NCI-H526 (cell line): ENCODE results near the gene RUNX2.

ENCODE experiments used
- DNase-seq, 2 experiments: peaks; one replicate each; lab custom pipeline; 2025; lab: John Stamatoyannopoulos, UW

RUNX2 gene

DNA sequence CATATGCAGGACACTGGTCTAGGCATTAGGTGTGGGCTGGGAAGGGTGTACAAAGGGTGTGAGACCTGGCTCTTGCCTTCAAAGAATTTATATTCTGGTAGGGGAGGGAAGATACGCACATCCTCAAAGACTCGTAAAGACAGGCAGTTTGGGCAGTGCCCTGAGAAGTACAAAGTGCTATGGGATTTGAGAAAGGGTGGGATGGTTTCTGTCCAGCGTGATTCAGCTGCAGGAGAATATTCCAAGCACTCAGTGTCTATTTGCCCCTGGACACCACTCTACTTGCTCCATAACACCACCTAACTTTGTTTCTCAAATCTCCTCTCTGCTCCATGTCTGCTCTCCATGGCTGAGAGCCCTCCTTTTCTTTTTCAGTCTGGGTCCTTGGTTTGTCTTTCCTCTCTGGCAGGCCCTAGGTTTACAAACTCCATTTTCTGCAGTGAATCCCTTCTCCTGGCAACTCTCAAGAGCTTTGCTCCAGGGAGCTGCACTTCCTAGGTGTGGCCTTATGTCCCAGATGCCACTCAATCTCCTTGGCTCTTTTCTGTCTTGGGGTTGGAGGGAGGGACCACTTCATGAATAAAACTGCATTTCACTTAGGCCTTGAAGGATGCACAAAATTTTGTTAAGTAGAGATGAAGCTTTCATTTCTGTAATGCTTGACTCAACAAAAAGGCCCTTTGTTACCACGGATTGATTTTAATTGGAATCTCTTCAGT lies 377.2 kb downstream of the RUNX2 start:
- no peak for DNase-seq

DNA sequence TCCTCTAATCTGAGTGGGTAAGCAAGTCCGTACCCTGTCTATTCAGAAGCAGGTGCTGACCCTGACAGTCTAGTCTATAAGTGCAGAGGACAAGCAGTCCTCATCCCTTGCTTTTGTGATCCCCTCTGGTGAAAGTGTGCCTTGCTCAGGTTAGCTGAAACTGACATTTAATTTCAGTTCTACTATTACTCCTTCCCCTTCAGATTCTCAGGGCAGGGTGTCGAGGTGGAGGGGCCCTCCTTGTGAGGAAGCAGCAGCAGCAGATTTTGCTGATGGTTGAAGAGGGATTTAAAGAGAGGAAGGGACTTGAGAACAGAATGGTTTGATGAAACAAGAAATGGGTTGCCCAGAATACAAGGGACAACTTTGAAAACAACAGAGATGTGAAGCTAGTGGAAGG lies 378.2 kb downstream of the RUNX2 start:
- no peak for DNase-seq

DNA sequence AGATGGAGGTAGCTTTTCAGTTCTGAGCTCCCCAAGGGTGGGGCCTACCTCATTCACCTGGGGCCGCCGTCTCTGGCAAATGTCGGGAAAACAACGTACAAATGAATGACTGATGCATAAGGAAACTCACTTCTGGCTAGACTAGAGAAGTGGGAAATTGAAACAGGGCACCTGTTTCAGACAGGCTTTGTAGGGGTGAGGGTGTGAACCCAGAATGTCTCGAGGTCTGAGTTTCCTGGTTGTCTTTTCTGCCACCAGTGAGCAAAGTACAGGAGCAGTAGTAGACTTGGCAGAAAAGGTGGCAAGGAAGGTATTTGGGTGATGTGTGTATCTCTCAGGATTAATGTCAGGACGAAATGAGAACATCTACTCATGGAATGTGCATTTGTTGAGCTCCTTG lies 379.0 kb downstream of the RUNX2 start:
- DNase-seq, result no peak

DNA sequence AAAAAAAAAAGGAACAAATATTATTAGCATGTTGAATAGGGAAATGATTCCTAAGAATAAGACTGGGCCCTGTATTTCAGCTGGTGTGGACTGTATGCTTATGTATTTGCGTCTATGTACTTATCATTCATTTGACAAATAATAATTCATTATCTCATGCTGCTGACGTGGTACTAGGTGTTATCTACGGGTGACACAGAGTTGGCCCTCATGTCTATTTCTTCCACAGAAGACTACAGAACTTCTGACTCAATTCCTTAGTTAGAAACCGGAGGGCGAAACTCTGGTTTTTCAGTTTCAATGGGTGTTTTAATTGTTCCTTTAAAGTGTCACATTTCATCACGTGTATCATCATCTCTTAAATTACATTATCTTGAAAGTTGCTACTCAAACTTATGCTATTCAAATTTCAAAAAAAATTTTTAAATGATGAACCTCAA lies 381.7 kb downstream of the RUNX2 start:
- DNase-seq, result peak; percentile 57 to 67

DNA sequence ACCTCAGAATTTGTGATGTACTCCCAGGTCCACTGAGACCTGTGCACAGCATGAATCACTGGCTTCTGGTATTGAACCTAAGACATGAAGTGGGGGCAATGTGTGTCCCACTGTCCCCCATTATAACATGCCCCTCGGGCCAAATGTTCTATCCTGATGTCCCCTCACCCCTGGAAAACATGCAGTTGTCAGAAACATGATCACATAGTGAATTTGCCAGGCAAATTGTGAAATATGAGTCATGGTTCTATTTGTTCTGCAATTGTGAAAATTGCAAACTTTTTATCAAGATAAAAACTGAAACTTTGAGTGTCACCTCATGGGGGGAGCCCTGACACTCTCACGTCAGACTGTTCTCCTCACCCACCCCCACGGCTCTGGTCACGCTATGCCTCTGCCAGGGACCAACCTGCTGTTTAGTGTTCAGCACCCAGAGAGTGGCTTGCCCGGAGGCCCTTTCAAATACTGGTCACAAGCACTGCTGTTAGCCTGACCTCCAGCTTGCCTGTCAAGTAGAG lies 382.2 kb downstream of the RUNX2 start:
- peak; percentile 80 to 90 for DNase-seq

DNA sequence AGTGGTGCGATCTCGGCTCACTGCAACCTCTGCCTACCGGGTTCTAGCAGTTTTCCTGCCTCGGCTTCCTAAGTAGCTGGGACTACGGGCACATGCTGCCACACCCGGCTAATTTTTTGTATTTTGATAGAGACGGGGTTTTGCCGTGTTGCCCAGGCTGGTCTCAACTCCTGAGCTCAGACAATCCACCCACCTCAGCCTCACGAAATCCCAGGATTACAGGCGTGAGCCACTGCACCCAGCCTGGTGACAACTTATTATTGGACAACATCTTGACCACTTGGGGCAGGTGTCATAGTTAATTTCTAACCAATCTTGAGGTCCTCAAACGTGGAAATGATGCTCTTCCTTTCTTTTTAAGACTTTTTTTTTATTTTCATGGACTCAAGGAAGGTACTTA lies 383.9 kb downstream of the RUNX2 start:
- no peak for DNase-seq

DNA sequence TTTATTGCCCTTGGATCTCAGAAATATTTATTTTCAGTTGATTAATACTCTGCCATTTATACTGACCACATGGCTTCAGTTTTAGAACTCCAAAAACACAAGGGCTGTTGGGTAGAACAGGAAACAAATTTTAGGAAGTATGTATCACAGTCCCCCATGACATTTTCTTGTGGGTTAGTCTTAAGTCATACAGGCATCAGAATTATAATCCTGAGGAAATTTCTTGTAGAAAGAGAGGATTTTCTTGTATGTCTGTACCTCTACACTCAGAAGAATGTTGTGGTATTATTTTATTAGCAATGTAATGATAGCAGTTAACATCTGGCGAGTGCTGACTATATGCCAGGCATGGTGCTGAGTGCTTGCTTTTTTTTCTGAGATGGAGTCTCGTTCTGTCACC lies 384.7 kb downstream of the RUNX2 start:
- DNase-seq, result no peak
